IMR-90 (cell line): ENCODE results near the gene S100A2. TPM values are rescaled to one million over a fixed set of nuclear protein-coding genes. Genes with fewer than 3 reads are reported as not detected.
A peak's percentile ranks its signal among the peaks of the same experiment; 100 is the strongest.

ENCODE experiments used
- ATAC-seq: fragments of 200-7000 bp; cut with Tn5 transposase; 2 replicates; pipeline ENCODE4 v1.9.1; 2020; ENCODE audit warnings: low read depth, mild to moderate bottlenecking, moderate library complexity
- BruUV-seq: library from RNA; stranded (reverse); fragments of 400-500 nt; replicated peaks from 2 replicates; lab custom pipeline; 2021; lab: Mats Ljungman, UMichigan
- CTCF ChIA-PET: fragments of 300-600 bp; formaldehyde crosslinking; extraction: SDS; loops from one replicate; lab custom pipeline; 2021; ENCODE audit warnings: antibody characterized with exemption; lab: Yijun Ruan, JAX
- POLR2A ChIA-PET: fragments of 300-600 bp; sonication (Branson Sonifier 250); formaldehyde crosslinking; loops from one replicate; lab custom pipeline; 2022; ENCODE audit warnings: antibody characterized with exemption; ENCODE audit not compliant: unreplicated experiment; lab: Charles Lee
- DNase-seq: peaks from one replicate; pipeline ENCODE4 v3.0.0; 2013
- H2AFZ ChIP-seq: replicated peaks from 2 replicates; pipeline ENCODE3; 2013; ENCODE audit warnings: low read length, mild to moderate bottlenecking; ENCODE audit not compliant: poor library complexity
- H2AK5ac ChIP-seq: 2 replicates; pipeline ENCODE4 v1.6.1; 2013; ENCODE audit warnings: low read depth, low read length, inconsistent platforms
- H2AK9ac ChIP-seq: replicated peaks from 2 replicates; pipeline ENCODE3; 2013; ENCODE audit warnings: mild to moderate bottlenecking, low read depth, low read length, moderate library complexity; ENCODE audit not compliant: poor library complexity
- H2BK120ac ChIP-seq: 2 replicates; pipeline ENCODE4 v1.6.1; 2013; ENCODE audit warnings: low read depth, low read length, inconsistent platforms
- H2BK15ac ChIP-seq: 3 replicates; pipeline ENCODE4 v1.6.1; 2013; ENCODE audit warnings: low read depth, low read length, inconsistent platforms
- H2BK20ac ChIP-seq: 2 replicates; pipeline ENCODE4 v1.6.1; 2013; ENCODE audit warnings: low read depth, mild to moderate bottlenecking, inconsistent platforms, low read length, moderate library complexity
- H2BK5ac ChIP-seq: 2 replicates; pipeline ENCODE4 v1.6.1; 2013; ENCODE audit warnings: mild to moderate bottlenecking, low read depth, low read length, inconsistent platforms; ENCODE audit not compliant: poor library complexity, severe bottlenecking
- H3K14ac ChIP-seq: replicated peaks from 2 replicates; pipeline ENCODE4 v1.6.1; 2013; ENCODE audit warnings: low read depth, low read length, inconsistent platforms
- H3K18ac ChIP-seq: 2 replicates; pipeline ENCODE4 v1.6.1; 2013; ENCODE audit warnings: low read depth, low read length, control low read depth
- H3K23ac ChIP-seq: 2 replicates; pipeline ENCODE4 v1.6.1; 2013; ENCODE audit warnings: low read depth, low read length, inconsistent platforms
- H3K27ac ChIP-seq: 2 replicates; pipeline ENCODE4 v1.5.1; 2013; ENCODE audit warnings: mild to moderate bottlenecking, control low read depth, low read length; ENCODE audit not compliant: insufficient read depth
- H3K27me3 ChIP-seq: 2 replicates; pipeline ENCODE4 v1.6.1; 2013; ENCODE audit warnings: low read length; ENCODE audit not compliant: control insufficient read depth, insufficient read depth
- H3K36me3 ChIP-seq: 2 replicates; pipeline ENCODE4 v1.6.1; 2013; ENCODE audit warnings: low read length, mixed read lengths; ENCODE audit not compliant: control insufficient read depth, insufficient read depth
- H3K4ac ChIP-seq: 2 replicates; pipeline ENCODE4 v1.6.1; 2013; ENCODE audit warnings: low read depth, low read length, inconsistent platforms
- H3K4me1 ChIP-seq: 2 replicates; pipeline ENCODE4 v1.6.1; 2013; ENCODE audit warnings: low read length, mixed read lengths; ENCODE audit not compliant: control insufficient read depth, insufficient read depth
- H3K4me2 ChIP-seq: 2 replicates; pipeline ENCODE4 v1.6.1; 2013; ENCODE audit warnings: low read depth, mild to moderate bottlenecking, control low read depth, low read length, moderate library complexity
- H3K4me3 ChIP-seq: 2 replicates; pipeline ENCODE4 v1.5.1; 2013; ENCODE audit warnings: low read depth, mild to moderate bottlenecking, control low read depth, low read length, moderate library complexity; ENCODE audit not compliant: insufficient read depth
- H3K56ac ChIP-seq: 2 replicates; pipeline ENCODE4 v1.6.1; 2013; ENCODE audit warnings: low read length, inconsistent platforms; ENCODE audit not compliant: insufficient read depth; ENCODE audit errors: extremely low read depth
- H3K79me1 ChIP-seq, 2 experiments: 2 replicates each; pipeline ENCODE4 v1.6.1; 2013; ENCODE audit warnings: low read length in 2 of 2, inconsistent platforms in 1 of 2, low read depth in 1 of 2
- H3K9ac ChIP-seq: 2 replicates; pipeline ENCODE4 v1.6.1; 2013; ENCODE audit warnings: low read depth, low read length, control low read depth
- H3K9me1 ChIP-seq: 2 replicates; pipeline ENCODE4 v1.6.1; 2013; ENCODE audit warnings: low read length, inconsistent platforms; ENCODE audit not compliant: insufficient read depth
- H3K9me3 ChIP-seq: 2 replicates; pipeline ENCODE4 v1.6.1; 2013; ENCODE audit warnings: low read length; ENCODE audit not compliant: control insufficient read depth, insufficient read depth
- H4K20me1 ChIP-seq: 2 replicates; pipeline ENCODE4 v1.6.1; 2013; ENCODE audit warnings: low read length, inconsistent platforms; ENCODE audit not compliant: insufficient read depth
- H4K5ac ChIP-seq: 2 replicates; pipeline ENCODE4 v1.6.1; 2013; ENCODE audit warnings: mild to moderate bottlenecking, low read depth, low read length, control low read depth
- H4K8ac ChIP-seq, 2 experiments: 2 replicates each; pipeline ENCODE4 v1.6.1; 2013; ENCODE audit warnings: low read depth in 2 of 2, low read length in 2 of 2, control low read depth in 1 of 2, inconsistent platforms in 1 of 2
- H4K91ac ChIP-seq: 2 replicates; pipeline ENCODE4 v1.6.1; 2013; ENCODE audit warnings: low read depth, low read length, inconsistent platforms; ENCODE audit not compliant: insufficient read depth
- BHLHE40 ChIP-seq: fragments of 150-350 bp; IDR thresholded peaks from 2 replicates; pipeline ENCODE4 v1.6.1; 2016; ENCODE audit warnings: mild to moderate bottlenecking, low read depth, low read length
- CHD1 ChIP-seq: IDR thresholded peaks from 2 replicates; pipeline ENCODE4 v1.6.1; 2012; ENCODE audit warnings: low read depth, low read length, improper control_type of control experiment
- CTCF ChIP-seq: conservative IDR thresholded peaks from 2 replicates; pipeline ENCODE4 v1.5.1; 2012; ENCODE audit warnings: mild to moderate bottlenecking, low read depth, low read length, improper control_type of control experiment
- MAFK ChIP-seq: IDR thresholded peaks from 2 replicates; pipeline ENCODE4 v1.6.1; 2012; ENCODE audit warnings: low read depth, low read length, improper control_type of control experiment
- MAZ ChIP-seq: IDR thresholded peaks from 2 replicates; pipeline ENCODE4 v1.6.1; 2012; ENCODE audit warnings: low read depth, mild to moderate bottlenecking, low read length, improper control_type of control experiment, moderate library complexity, borderline replicate concordance
- MXI1 ChIP-seq: IDR thresholded peaks from 2 replicates; pipeline ENCODE4 v1.6.1; 2012; ENCODE audit warnings: low read depth, mild to moderate bottlenecking, low read length, moderate library complexity, borderline replicate concordance
- NFE2L2 ChIP-seq: fragments of 150-350 bp; IDR thresholded peaks from 2 replicates; pipeline ENCODE4 v1.6.1; 2016; ENCODE audit warnings: low read depth, mild to moderate bottlenecking, low read length
- POLR2A ChIP-seq: IDR thresholded peaks from 2 replicates; pipeline ENCODE4 v1.6.1; 2012; ENCODE audit warnings: mild to moderate bottlenecking, low read depth, low read length
- RAD21 ChIP-seq: IDR thresholded peaks from 2 replicates; pipeline ENCODE4 v1.6.1; 2012; ENCODE audit warnings: low read length, improper control_type of control experiment
- RCOR1 ChIP-seq: IDR thresholded peaks from 2 replicates; pipeline ENCODE4 v1.6.1; 2012; ENCODE audit warnings: mild to moderate bottlenecking, low read length, improper control_type of control experiment; ENCODE audit not compliant: insufficient replicate concordance
- SMC3 ChIP-seq: fragments of 150-350 bp; IDR thresholded peaks from 2 replicates; pipeline ENCODE4 v1.6.1; 2016; ENCODE audit warnings: low read depth, mild to moderate bottlenecking, antibody characterized with exemption, low read length, moderate library complexity
- WGBS, 2 experiments: methylation state at CpG; one replicate each; pipeline versions ENCODE4 v1.1.5 to v1.1.7; 2013; ENCODE audit warnings: missing lambda C conversion rate in 2 of 2; ENCODE audit not compliant: insufficient read length in 1 of 2; ENCODE audit errors: extremely low coverage in 2 of 2; 5-methylcytosine and 5-hydroxymethylcytosine counted together
- dilution Hi-C: fragments of 300-500 bp; cut with HindIII; formaldehyde crosslinking; loops from one replicate; pipeline ENCODE4 v1.14.3; 2018; ENCODE audit warnings: low sequenced_read_pairs; ENCODE audit not compliant: unreplicated experiment
- in situ Hi-C: fragments of 300-500 bp; cut with MboI; formaldehyde crosslinking; loops from 3 replicates; pipeline ENCODE4 v1.14.3; 2019; ENCODE audit warnings: low sequenced_read_pairs, inconsistent platforms, mixed read lengths
- intact Hi-C: fragments of 100-400 bp; cut with micrococcal nuclease; formaldehyde crosslinking; loops from 2 replicates; pipeline ENCODE4 v1.10.0; 2022
- polyA plus RNA-seq, 3 experiments: library from polyadenylated mRNA; depleted of rRNA; stranded (reverse); fragments of >200 nt; gene quantifications; 2 replicates each; pipeline ENCODE4 v1.2.3, GENCODE V29; 2012; ENCODE audit warnings: low replicate concordance in 1 of 3
- total RNA-seq: library from RNA; depleted of rRNA; stranded (reverse); fragments of >200 nt; gene quantifications from 2 replicates; pipeline ENCODE4 v1.2.3, GENCODE V29; 2012

Gene S100A2
- total and polyA plus RNA-seq, 2 of the 4 experiments (the other 2 are of a cell fraction) = 3.6 to 7.9 TPM

GRCh38 chr1:153568367-153569099 lies 2.9 kb upstream of the S100A2 start:
- ATAC-seq (peak; percentile 44), DNase-seq (peak; percentile 84)
- Histone ChIP-seq H2BK15ac (peak overlapping the region; percentile 99; the same call in 2 of the 3 replicates), H3K36me3 (no peaks in the 10 kb centered on the region), H3K27me3 (no peaks in the 10 kb centered on the region), H4K8ac (peak overlapping the region; percentile 96 to 97), H3K9me3 (no peaks in the 10 kb centered on the region), H2AK9ac (peak overlapping the region; percentile 92), H4K91ac (peak overlapping the region; percentile 100), H2BK20ac (peak overlapping the region; percentile 100), H3K56ac (peak overlapping the region; percentile 62), H2AK5ac (peak overlapping the region; percentile 100), H3K9me1 (peaks cover 33% of the 10 kb centered on the region), H3K18ac (peak overlapping the region; percentile 90), H3K14ac (peak overlapping the region; percentile 98), H3K27ac (peak overlapping the region; percentile 94), H2AFZ (peak overlapping the region; percentile 96), H3K4me3 (no peak overlapping the region), H3K4me1 (peaks cover 35% of the 10 kb centered on the region), H3K4me2 (peak overlapping the region; percentile 60), H3K9ac (peak overlapping the region; percentile 20), H3K4ac (peak overlapping the region; percentile 100), H4K5ac (peak overlapping the region; percentile 74), H2BK5ac (peak overlapping the region; percentile 98), H4K20me1 (no peaks in the 10 kb centered on the region), H3K79me1 (peaks cover 4 to 45% of the 10 kb centered on the region in 2 experiments; a peak in 3 of 4 replicates), H2BK120ac (peak overlapping the region; percentile 100), H3K23ac (peak overlapping the region; percentile 74)
- TF ChIP-seq MAFK (no peak), RCOR1 (no peak), RAD21 (peak; percentile 99), CTCF (peak; percentile 98), NFE2L2 (no peak), MAZ (0 out of 2 replicates have a peak, but pooled peaks have one; percentile 61), CHD1 (no peak), BHLHE40 (no peak), MXI1 (no peak), POLR2A (peak; percentile 68), SMC3 (peak; percentile 100)
- ChIA-PET POLR2A (interaction anchor here (0.5 to 3.7 kb wide), 6 partner anchors 34 to 86 kb away, joined by 3 to 28 read pairs (median 4); partner anchors contain the start of genes CHTOP, S100A13 and S100A6), CTCF (interaction anchor here (0.6 to 1.7 kb wide), 12 partner anchors 10 to 81 kb away, joined by 3 to 19 read pairs (median 6); partner anchors contain the start of genes S100A13 and S100A6)
- in situ Hi-C loops (loop anchor here (5.0 to 10.0 kb wide), 2 partner anchors 36 to 54 kb away; no protein-coding TSS in a partner anchor), intact Hi-C loops (loop anchor here (1.0 kb wide), 3 partner anchors 35 to 216 kb away; no protein-coding TSS in a partner anchor), dilution Hi-C loops (no loop called here)
- BruUV-seq = no TSS peak
- 5% methylated on average over 11 of the region's 25 CpGs; no CpG with 5 or more reads in 1 of the 2 experiments for WGBS, 2 experiments
